GM18498 (cell line): ENCODE measurements around the gene SEMG2.

Source experiments
- ATAC-seq: cut with Tn5 transposase; IDR thresholded peaks from one replicate; pipeline ENCODE4 v1.9.1; 2021; ENCODE audit warnings: mild to moderate bottlenecking, moderate library complexity; ENCODE audit not compliant: unreplicated experiment

SEMG2 gene

DNA sequence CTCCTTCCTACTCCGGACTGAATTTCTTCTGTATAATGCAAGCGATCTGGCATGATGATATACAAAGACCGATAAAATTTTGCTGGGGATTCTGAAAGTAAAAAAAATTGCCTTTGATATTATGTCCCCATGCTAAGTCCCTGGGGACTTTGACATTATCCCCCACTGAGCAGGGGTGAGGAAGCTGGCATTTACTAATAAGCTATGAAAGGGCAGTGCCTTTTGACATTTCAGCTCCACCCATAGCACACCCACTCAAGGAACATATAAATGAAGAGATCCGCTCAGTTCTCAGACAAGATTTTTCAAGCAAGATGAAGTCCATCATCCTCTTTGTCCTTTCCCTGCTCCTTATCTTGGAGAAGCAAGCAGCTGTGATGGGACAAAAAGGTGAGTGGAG is at the start of gene SEMG2:
Gene SEMG2 (plus strand): TSS at position 298 of the 400 bp plus-strand sequence. CDS start 17 bp downstream, at position 315.
- ATAC-seq: no peak

- no peak for ATAC-seq
These were observed 47.7 kb upstream of the SEMG2 start for GRCh38 chr20:45173522-45173921.

- ATAC-seq: no peak
These were observed 46.5 kb upstream of the SEMG2 start, which contains the start of gene PI3 for GRCh38 chr20:45174434-45175364. TSS of gene PI3 (plus strand) at chr20:45174902. CDS start at chr20:45174923, 21 bp downstream.

GRCh38 chr20:45176526-45177267 is 44.5 kb upstream of the SEMG2 start:
- no peak for ATAC-seq

DNA sequence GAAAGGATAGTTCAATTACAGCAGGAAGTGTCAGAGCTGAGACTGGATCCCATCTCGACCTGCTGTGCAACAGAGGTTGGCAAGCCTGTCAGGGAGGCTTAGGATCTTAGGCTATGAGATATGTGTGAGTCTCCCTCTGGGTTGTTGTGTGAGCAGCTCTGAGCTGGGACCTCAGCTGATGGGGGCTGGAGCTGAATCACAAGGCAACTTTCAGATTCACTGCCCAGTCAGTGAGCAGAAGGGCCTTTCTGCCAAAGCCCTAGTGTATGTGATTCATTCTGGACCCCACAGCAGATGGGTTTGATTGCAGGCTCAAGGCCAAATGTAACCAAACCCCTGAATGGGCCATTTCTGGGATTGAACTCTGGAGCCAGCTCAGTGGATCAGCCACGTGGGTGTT is 42.0 kb upstream of the SEMG2 start:
- no peak for ATAC-seq

- ATAC-seq: no peak
These were observed 39.5 kb upstream of the SEMG2 start for GRCh38 chr20:45181639-45182038.

DNA sequence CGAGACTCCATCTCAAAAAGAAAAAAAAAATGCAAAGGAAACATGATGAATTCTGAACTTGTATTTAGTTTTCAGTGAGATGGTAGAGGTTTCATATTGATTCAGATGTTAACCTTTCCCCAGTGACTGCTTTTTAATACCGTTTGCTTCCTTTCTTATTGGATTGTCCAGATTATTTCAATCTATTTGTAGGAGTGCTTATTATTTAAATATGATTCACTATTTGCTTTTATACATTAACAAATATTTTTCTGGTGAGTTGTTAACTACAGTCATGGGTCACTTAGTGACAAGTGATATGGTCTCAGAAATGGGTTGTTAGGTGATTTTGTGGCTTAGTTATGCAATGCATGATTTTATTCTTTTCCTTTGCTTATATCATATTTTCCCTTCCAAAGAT is 38.1 kb upstream of the SEMG2 start:
- ATAC-seq: no peak

- ATAC-seq: no peak
These were observed 33.5 kb upstream of the SEMG2 start for GRCh38 chr20:45187693-45188092.

DNA sequence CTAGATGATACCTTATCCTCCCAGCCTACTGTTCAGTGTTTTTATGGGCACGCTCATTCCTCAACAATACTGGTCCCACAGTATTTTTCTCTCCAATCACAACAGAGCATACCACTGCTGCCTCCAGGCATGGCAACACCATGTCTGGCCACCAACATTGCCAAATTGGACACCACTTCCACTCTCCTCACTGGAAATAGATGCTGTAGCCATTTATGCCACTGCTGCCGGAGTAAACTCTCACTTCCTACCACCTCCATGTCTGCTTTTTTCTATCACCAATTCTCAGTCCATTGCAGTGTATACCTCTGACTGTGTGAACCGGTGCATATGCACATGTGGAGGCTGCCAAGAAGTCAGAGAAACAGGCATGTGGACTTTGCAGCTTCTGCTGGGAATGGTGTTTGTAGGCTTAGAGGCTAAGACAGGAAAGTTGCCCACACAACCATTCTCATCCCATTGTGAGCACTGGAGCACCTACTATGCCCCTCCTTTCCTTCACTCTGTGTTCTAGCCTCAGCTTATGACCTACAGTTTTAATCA is 32.0 kb upstream of the SEMG2 start:
- no peak for ATAC-seq

DNA sequence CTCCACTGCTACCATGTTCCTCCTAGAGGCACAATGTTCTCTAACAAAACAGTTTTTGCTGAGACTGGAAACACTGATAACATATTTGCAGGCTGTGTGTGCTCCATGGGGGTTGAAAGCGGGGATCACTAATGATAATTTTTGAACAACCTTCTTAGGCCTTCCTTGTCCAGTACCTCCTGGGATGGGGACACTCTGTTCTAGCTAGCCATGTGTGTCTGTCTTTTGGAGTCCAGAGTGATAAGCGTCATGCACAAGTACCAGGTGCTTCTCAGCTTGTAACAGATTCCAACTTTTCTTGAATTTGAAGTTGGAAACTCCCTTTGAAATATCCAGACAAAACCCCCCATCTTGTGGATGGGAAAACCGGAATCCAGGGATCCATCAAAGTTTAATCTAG is 31.3 kb upstream of the SEMG2 start:
- ATAC-seq: no peak

DNA sequence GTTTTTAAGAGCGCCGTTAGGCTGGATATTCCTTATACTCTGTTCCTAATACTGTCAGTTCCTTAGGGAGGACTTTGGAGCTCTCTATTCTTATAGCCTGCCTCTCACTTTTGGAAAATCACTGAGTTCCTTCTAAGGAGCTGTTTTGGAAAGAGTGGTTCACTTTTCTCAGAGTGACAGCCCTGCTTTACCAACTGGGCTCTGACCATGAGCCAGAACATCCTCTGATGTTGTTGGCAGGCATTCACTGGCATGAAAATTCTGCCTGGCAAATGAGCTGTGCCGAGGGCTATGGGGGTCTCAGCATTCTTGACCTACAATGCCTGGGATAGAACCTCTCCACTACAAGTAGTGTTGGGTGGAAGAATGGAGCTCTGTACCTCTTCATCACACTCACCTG is 29.2 kb upstream of the SEMG2 start:
- ATAC-seq: no peak

GRCh38 chr20:45193331-45193730 is 27.8 kb upstream of the SEMG2 start:
- ATAC-seq: no peak

DNA sequence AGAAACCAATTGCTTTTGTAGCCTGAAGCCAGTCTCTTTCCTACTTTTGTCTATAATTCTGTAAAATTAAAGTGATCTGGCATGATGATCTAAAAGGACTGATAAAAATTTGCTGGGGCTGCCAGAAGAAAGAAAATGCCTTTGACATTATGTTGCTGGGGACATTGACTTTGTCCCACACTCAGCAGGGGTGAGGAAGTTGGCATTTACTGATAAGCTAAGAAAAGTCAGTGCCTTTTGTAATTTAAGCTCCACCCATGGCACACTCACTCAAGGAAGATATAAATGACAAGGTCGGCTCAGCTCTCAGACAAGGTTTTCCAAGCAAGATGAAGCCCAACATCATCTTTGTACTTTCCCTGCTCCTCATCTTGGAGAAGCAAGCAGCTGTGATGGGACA is 14.4 kb upstream of the SEMG2 start, which contains the start of gene SEMG1:
Gene SEMG1 (plus strand): TSS at position 309 of the 400 bp plus-strand sequence. CDS start 21 bp downstream, at position 330.
- ATAC-seq: no peak

GRCh38 chr20:45209924-45210323 is 11.2 kb upstream of the SEMG2 start:
- no peak for ATAC-seq

DNA sequence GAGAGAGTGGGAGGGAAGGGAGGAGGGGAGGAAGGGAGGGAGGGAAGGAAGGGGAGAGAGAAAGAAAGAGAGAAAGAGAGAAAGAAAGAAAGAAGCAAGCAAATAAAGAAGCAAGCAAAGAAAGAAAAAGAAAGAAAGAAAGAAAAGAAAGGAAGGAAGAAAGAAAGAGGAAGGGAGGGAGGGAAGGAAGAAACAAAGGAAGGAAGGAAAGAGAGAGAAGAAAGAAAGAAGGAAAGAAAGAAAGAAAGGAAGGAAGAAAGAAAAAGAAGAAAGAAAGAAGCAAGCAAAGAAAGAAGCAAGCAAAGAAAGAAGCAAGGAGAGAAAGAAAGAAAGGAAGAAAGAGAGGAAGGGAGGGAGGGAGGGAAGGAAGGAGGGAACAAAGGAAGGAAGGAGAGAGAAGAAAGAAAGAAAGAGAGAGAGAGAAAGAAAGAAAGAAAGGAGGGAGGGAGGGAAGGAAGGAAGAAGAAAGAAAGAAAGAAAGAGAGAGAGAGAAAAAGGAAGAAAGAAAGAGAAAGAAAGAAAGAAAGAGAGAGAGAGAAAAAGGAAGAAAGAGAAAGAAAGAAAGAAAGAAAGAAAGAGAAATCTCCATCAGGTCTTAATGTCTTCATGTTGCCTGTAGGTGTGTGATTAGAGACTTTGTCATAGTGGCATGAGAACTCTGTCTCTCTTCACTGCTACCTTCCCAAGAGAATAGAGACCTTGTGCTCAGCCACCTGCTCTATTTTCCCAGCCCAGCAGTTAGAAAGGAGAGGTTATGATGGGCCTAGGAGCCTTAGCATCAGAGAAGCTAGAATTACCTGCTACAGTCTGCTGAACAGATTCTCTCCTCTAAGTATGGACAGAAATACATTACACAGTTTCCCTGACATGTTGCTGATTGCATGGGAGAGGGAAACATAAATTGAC is 9.4 kb upstream of the SEMG2 start:
- ATAC-seq: no peak

GRCh38 chr20:45212836-45213235 is 8.3 kb upstream of the SEMG2 start:
- ATAC-seq: no peak

- ATAC-seq: no peak
These were observed 3.0 kb upstream of the SEMG2 start for GRCh38 chr20:45218124-45218523.

DNA sequence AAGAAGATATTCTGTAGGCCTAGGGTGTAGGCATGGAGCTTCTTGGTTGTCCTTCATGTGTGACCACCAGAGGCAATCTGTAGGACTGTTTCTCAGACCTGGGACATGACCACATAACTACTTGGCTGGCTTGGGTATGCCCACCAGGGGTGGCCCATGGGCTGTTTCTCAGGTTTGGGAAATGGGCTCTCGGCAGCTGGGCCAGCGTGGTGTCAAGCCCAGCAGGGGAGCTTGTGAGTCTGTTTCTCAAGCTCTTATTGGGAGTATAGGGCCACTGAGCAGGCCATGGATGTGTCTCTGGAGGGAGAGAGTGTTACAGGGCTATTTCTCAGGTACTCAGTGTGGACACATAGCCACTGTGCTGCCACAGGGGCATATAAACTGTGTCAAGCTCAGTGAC is 2.5 kb upstream of the SEMG2 start:
- no peak for ATAC-seq

- ATAC-seq: no peak
These were observed 2.0 kb downstream of the SEMG2 start for GRCh38 chr20:45223136-45223535.

DNA sequence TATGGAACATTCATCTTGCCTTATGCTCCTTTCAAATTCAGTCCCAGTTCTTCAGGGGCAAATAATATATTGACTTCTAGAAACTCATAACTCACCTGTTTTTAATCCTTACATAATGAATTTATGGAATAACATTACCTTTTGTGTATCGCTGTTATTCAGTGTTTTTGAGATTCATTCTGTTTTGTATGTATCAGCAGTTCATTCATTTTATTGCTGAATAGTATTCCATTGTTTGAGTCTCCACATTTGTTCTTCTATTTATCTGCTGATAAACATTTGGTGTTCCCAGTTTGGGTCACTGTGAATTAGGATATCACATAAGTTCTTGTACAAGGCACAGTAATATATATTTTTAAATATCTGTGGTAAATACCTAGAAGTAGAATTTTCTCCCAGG is 5.1 kb downstream of the SEMG2 start:
- ATAC-seq: no peak
